Measurements from ENCODE around the gene CELSR2. TPM values are rescaled to one million over a fixed set of nuclear protein-coding genes. Genes with fewer than 3 reads are reported as not detected.

CELSR2 gene
- total and polyA plus RNA-seq, 2 donors (not counting 1 experiment from before 2014, with no cell fraction given), result 0.57 to 2.7 TPM

DNA sequence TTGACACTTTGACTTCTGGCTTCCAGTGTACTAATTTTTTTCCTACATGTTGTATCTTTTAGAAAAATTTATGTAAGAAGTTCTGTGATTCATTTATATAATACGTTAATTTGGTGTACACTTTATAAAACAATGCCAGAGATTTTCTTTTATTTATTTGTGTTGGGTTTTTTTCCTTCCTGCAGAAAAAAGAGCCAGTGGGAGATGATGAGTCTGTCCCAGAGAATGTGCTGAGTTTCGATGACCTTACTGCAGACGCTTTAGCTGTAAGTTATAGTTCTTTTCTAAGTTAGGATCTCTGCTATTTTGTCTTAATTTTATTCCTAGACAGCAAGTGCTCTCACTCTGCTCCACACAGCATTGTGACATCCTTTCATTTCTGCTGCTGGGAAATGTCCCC is 21.2 kb upstream of the CELSR2 start:
- H3K4me3 Mint-ChIP-seq, result no peak overlapping the region
- ATAC-seq (ENCODE audit: low read depth) (no peak), DNase-seq (no peak)
- ChIA-PET CTCF (interaction anchor here (0.7 kb wide), 1 partner anchor 179 kb away, joined by 6 read pairs; no protein-coding TSS in a partner anchor), POLR2A (interaction anchor here (0.6 to 0.7 kb wide), 2 partner anchors 65 to 423 kb away, joined by 3 to 5 read pairs; no protein-coding TSS in a partner anchor)
- H3K79me2 ChIP-seq (ENCODE audit: control insufficient read depth, insufficient read depth, low read length), result peaks cover 39% of the 10 kb centered on the region
- no peak overlapping the region for H3K27ac ChIP-seq (ENCODE audit: low read length in 2 of 2)
- WGBS (ENCODE audit: insufficient coverage), result 100% methylated on average over 1 of the region's 3 CpGs
- no peaks in the 10 kb centered on the region for H3K9me3 Mint-ChIP-seq (ENCODE audit: insufficient read depth)
- no peak overlapping the region for H3K9ac ChIP-seq (ENCODE audit: low read length)
- intact Hi-C loops (cut with micrococcal nuclease), result no loop called here
- H3K36me3 ChIP-seq (replicated peaks in 1 of 2; ENCODE audit: control extremely low read depth in 1 of 2, control insufficient read depth in 1 of 2, extremely low read depth in 1 of 2, insufficient read depth in 2 of 2, low read length in 1 of 2), result peaks cover 10 to 73% of the 10 kb centered on the region in 2 experiments
- no peak overlapping the region for H3K4me3 ChIP-seq (ENCODE audit: control extremely low read depth in 1 of 5, extremely low read depth in 1 of 5, insufficient read depth in 1 of 5, low read depth in 2 of 5, low read length in 4 of 5)
- no peaks in the 10 kb centered on the region for H3K27me3 Mint-ChIP-seq
- H4K20me1 ChIP-seq (ENCODE audit: control insufficient read depth, insufficient read depth, low read length, poor library complexity, severe bottlenecking), result peaks cover 61% of the 10 kb centered on the region
- TF ChIP-seq, protein P1, sequence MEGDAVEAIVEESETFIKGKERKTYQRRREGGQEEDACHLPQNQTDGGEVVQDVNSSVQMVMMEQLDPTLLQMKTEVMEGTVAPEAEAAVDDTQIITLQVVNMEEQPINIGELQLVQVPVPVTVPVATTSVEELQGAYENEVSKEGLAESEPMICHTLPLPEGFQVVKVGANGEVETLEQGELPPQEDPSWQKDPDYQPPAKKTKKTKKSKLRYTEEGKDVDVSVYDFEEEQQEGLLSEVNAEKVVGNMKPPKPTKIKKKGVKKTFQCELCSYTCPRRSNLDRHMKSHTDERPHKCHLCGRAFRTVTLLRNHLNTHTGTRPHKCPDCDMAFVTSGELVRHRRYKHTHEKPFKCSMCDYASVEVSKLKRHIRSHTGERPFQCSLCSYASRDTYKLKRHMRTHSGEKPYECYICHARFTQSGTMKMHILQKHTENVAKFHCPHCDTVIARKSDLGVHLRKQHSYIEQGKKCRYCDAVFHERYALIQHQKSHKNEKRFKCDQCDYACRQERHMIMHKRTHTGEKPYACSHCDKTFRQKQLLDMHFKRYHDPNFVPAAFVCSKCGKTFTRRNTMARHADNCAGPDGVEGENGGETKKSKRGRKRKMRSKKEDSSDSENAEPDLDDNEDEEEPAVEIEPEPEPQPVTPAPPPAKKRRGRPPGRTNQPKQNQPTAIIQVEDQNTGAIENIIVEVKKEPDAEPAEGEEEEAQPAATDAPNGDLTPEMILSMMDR (IDR thresholded peaks at IDR 0.05), result no peak
- TF ChIP-seq EZH2 (IDR thresholded peaks at IDR 0.05; ENCODE audit: borderline replicate concordance, insufficient read depth, low read depth, low read length, poor library complexity, severe bottlenecking), result no peak
- H3K4me1 ChIP-seq (ENCODE audit: control insufficient read depth in 2 of 2, insufficient read depth in 2 of 2, low read length in 2 of 2), result no peaks in the 10 kb centered on the region
- no peaks in the 10 kb centered on the region for H3K9me3 ChIP-seq (ENCODE audit: control extremely low read depth in 1 of 3, control insufficient read depth in 2 of 3, insufficient read depth in 1 of 3, low read length in 2 of 3)
- no peak overlapping the region for H3K27ac Mint-ChIP-seq
- H3K4me1 Mint-ChIP-seq, result peaks cover 5% of the 10 kb centered on the region
- no peak overlapping the region for H3K4me2 ChIP-seq (replicated peaks; ENCODE audit: low read depth, low read length, poor library complexity, severe bottlenecking)
- H2AFZ ChIP-seq (ENCODE audit: insufficient read depth, low read depth, low read length, poor library complexity, severe bottlenecking), result no peak overlapping the region
- H3K27me3 ChIP-seq (replicated peaks in 1 of 4; ENCODE audit: control extremely low read depth in 1 of 4, control insufficient read depth in 3 of 4, insufficient read depth in 4 of 4, low read length in 3 of 4), result no peaks in the 10 kb centered on the region

DNA sequence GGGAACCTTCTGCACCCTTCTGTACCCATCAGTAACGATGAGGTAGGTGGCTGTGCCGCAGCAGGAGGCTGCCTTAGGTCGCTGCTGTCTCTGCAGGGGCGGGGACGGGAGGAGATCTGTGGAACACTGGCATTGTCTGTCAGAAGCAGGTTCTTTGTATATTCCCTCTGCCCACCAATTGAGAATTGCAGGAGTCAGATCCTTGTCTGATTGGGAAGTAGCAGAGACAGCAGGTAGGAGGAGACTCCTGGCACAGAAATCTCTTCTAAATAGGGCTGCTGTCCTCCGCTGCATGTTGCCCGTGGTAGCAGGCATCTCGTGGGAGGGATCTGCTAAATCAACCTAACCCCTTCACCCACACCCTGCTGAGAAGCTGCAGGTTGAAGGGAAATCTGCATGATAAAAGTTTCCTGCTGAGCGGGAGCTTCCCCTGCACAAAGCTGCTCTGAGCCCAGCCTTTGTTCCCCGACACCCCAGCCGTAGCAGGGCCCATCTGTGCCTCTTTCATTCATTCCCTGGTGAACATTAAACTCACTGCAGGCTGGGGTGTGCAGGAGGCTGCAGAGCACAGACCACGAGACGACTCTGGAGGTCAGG is 19.7 kb upstream of the CELSR2 start:
- ChIA-PET POLR2A (no interaction called here), CTCF (no interaction called here)
- intact Hi-C loops (cut with micrococcal nuclease), result no loop called here
- Histone ChIP-seq H3K4me1 (ENCODE audit: control insufficient read depth in 2 of 2, insufficient read depth in 2 of 2, low read length in 2 of 2) (no peaks in the 10 kb centered on the region), H3K9me3 (ENCODE audit: control extremely low read depth in 1 of 3, control insufficient read depth in 2 of 3, insufficient read depth in 1 of 3, low read length in 2 of 3) (no peaks in the 10 kb centered on the region), H3K79me2 (ENCODE audit: control insufficient read depth, insufficient read depth, low read length) (peaks cover 25% of the 10 kb centered on the region), H3K27ac (ENCODE audit: low read length in 2 of 2) (no peak overlapping the region), H4K20me1 (ENCODE audit: control insufficient read depth, insufficient read depth, low read length, poor library complexity, severe bottlenecking) (peaks cover 48% of the 10 kb centered on the region), H3K36me3 (replicated peaks in 1 of 2; ENCODE audit: control extremely low read depth in 1 of 2, control insufficient read depth in 1 of 2, extremely low read depth in 1 of 2, insufficient read depth in 2 of 2, low read length in 1 of 2) (peaks cover 10 to 71% of the 10 kb centered on the region in 2 experiments), H3K4me3 (ENCODE audit: control extremely low read depth in 1 of 5, extremely low read depth in 1 of 5, insufficient read depth in 1 of 5, low read depth in 2 of 5, low read length in 4 of 5) (no peak overlapping the region), H2AFZ (ENCODE audit: insufficient read depth, low read depth, low read length, poor library complexity, severe bottlenecking) (no peak overlapping the region), H3K4me2 (replicated peaks; ENCODE audit: low read depth, low read length, poor library complexity, severe bottlenecking) (no peak overlapping the region), H3K9ac (ENCODE audit: low read length) (no peak overlapping the region), H3K27me3 (replicated peaks in 1 of 4; ENCODE audit: control extremely low read depth in 1 of 4, control insufficient read depth in 3 of 4, insufficient read depth in 4 of 4, low read length in 3 of 4) (no peaks in the 10 kb centered on the region)
- H3K27ac Mint-ChIP-seq, result no peak overlapping the region
- no peaks in the 10 kb centered on the region for H3K27me3 Mint-ChIP-seq
- H3K9me3 Mint-ChIP-seq (ENCODE audit: insufficient read depth), result no peaks in the 10 kb centered on the region
- 97% methylated on average over 9 of the region's 13 CpGs for WGBS (ENCODE audit: insufficient coverage)
- peaks cover 5% of the 10 kb centered on the region for H3K4me1 Mint-ChIP-seq
- H3K4me3 Mint-ChIP-seq, result no peak overlapping the region
- DNase-seq, result no peak
- no peak for ATAC-seq (ENCODE audit: low read depth)
- TF ChIP-seq EZH2 (IDR thresholded peaks at IDR 0.05; ENCODE audit: borderline replicate concordance, insufficient read depth, low read depth, low read length, poor library complexity, severe bottlenecking), result no peak
- TF ChIP-seq, protein P1 (IDR thresholded peaks at IDR 0.05), result no peak

Data from B cell (primary cell).